Endodermal cell (in vitro differentiated cells): ENCODE measurements around the gene KANSL1L. TPM values are rescaled to one million over a fixed set of nuclear protein-coding genes. Genes with fewer than 3 reads are reported as not detected.

Source experiments
- DNase-seq: peaks from one replicate; pipeline ENCODE4 v3.0.0-alpha.2; 2017
- H3K27ac ChIP-seq: 2 replicates; pipeline ENCODE4 v1.5.1; 2013; ENCODE audit warnings: mild to moderate bottlenecking, low read depth, low read length, moderate library complexity
- H3K27me3 ChIP-seq: 2 replicates; pipeline ENCODE4 v1.6.1; 2013; ENCODE audit warnings: mild to moderate bottlenecking, low read length, moderate library complexity; ENCODE audit not compliant: insufficient read depth, control insufficient read depth, poor library complexity, severe bottlenecking
- H3K36me3 ChIP-seq: 2 replicates; pipeline ENCODE4 v1.7.0; 2013; ENCODE audit warnings: mild to moderate bottlenecking, low read length, moderate library complexity; ENCODE audit not compliant: control insufficient read depth, insufficient read depth
- H3K4me1 ChIP-seq: one replicate; pipeline ENCODE4 v1.7.0; 2013; ENCODE audit warnings: low read length; ENCODE audit not compliant: control insufficient read depth, insufficient read depth
- H3K4me3 ChIP-seq: 2 replicates; pipeline ENCODE4 v1.5.1; 2013; ENCODE audit warnings: mild to moderate bottlenecking, low read length, moderate library complexity
- H3K9ac ChIP-seq: 2 replicates; pipeline ENCODE4 v1.6.1; 2013; ENCODE audit warnings: mild to moderate bottlenecking, low read length, moderate library complexity; ENCODE audit not compliant: poor library complexity, severe bottlenecking; ENCODE audit errors: extremely low read depth
- H3K9me3 ChIP-seq: 2 replicates; pipeline ENCODE4 v1.6.1; 2013; ENCODE audit warnings: mild to moderate bottlenecking, low read length, moderate library complexity; ENCODE audit not compliant: control insufficient read depth
- H3K27ac Mint-ChIP-seq: 2 replicates; pipeline ENCODE4 v1.8.0; 2020; ENCODE audit warnings: mixed read lengths
- H3K27me3 Mint-ChIP-seq: 2 replicates; pipeline ENCODE4 v1.8.0; 2021; ENCODE audit warnings: mild to moderate bottlenecking, mixed read lengths; ENCODE audit not compliant: insufficient read depth
- H3K36me3 Mint-ChIP-seq: 2 replicates; pipeline ENCODE4 v1.8.0; 2020; ENCODE audit warnings: low read depth, mixed read lengths
- H3K4me1 Mint-ChIP-seq: 2 replicates; pipeline ENCODE4 v1.8.0; 2020; ENCODE audit warnings: mixed read lengths
- H3K4me3 Mint-ChIP-seq: 2 replicates; pipeline ENCODE4 v1.8.0; 2020; ENCODE audit warnings: mild to moderate bottlenecking, moderate library complexity, mixed read lengths
- H3K9me3 Mint-ChIP-seq: 2 replicates; pipeline ENCODE4 v1.8.0; 2020; ENCODE audit warnings: mild to moderate bottlenecking, mixed read lengths
- WGBS, 2 experiments: methylation state at CpG; one replicate each; pipeline versions ENCODE4 v1.1.5 to v1.1.7; 2013; ENCODE audit warnings: missing lambda C conversion rate in 2 of 2, mixed read lengths in 1 of 2; ENCODE audit not compliant: insufficient coverage in 1 of 2, insufficient read length in 1 of 2; 5-methylcytosine and 5-hydroxymethylcytosine counted together
- total RNA-seq, 2 donors: library from RNA; stranded (reverse); fragmentation: NEBNext Ultra II Directional in 1 of 2; extraction: Animal tissue kit (Norgen Biotek cat#: 25700) in 1 of 2; gene quantifications; 2 replicates in 1 of 2; 3 replicates in 1 of 2; pipeline ENCODE4 v1.2.1, GENCODE V29; 2021
- TF ChIP-seq, protein P1 (sequence below): fragments of 200-600 bp; sonication (generic); conservative IDR thresholded peaks from 2 replicates; pipeline ENCODE4 v1.5.0; 2021; ENCODE audit warnings: antibody characterized with exemption, mild to moderate bottlenecking

Gene KANSL1L
- total RNA-seq, 2 donors from 2014 or later, result 26.6 to 31.3 TPM

GRCh38 chr2:210086930-210087329, 84.3 kb downstream of the KANSL1L start:
- H3K4me1 Mint-ChIP-seq, result no peaks in the 10 kb centered on the region
- no peak overlapping the region for H3K9ac ChIP-seq
- no peaks in the 10 kb centered on the region for H3K27me3 Mint-ChIP-seq
- H3K36me3 Mint-ChIP-seq, result no peaks in the 10 kb centered on the region
- WGBS, 2 experiments, result 44% methylated on average over 2 of the region's 2 CpGs
- no peaks in the 10 kb centered on the region for H3K9me3 Mint-ChIP-seq
- no peak overlapping the region for H3K27ac ChIP-seq
- H3K4me3 ChIP-seq, result no peak overlapping the region
- no peak overlapping the region for H3K27ac Mint-ChIP-seq
- H3K27me3 ChIP-seq, result no peaks in the 10 kb centered on the region
- TF ChIP-seq, protein P1, sequence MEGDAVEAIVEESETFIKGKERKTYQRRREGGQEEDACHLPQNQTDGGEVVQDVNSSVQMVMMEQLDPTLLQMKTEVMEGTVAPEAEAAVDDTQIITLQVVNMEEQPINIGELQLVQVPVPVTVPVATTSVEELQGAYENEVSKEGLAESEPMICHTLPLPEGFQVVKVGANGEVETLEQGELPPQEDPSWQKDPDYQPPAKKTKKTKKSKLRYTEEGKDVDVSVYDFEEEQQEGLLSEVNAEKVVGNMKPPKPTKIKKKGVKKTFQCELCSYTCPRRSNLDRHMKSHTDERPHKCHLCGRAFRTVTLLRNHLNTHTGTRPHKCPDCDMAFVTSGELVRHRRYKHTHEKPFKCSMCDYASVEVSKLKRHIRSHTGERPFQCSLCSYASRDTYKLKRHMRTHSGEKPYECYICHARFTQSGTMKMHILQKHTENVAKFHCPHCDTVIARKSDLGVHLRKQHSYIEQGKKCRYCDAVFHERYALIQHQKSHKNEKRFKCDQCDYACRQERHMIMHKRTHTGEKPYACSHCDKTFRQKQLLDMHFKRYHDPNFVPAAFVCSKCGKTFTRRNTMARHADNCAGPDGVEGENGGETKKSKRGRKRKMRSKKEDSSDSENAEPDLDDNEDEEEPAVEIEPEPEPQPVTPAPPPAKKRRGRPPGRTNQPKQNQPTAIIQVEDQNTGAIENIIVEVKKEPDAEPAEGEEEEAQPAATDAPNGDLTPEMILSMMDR, result no peak
- no peak overlapping the region for H3K4me3 Mint-ChIP-seq
- DNase-seq, result no peak
- H3K4me1 ChIP-seq, result no peaks in the 10 kb centered on the region
- no peaks in the 10 kb centered on the region for H3K9me3 ChIP-seq
- no peaks in the 10 kb centered on the region for H3K36me3 ChIP-seq

DNA sequence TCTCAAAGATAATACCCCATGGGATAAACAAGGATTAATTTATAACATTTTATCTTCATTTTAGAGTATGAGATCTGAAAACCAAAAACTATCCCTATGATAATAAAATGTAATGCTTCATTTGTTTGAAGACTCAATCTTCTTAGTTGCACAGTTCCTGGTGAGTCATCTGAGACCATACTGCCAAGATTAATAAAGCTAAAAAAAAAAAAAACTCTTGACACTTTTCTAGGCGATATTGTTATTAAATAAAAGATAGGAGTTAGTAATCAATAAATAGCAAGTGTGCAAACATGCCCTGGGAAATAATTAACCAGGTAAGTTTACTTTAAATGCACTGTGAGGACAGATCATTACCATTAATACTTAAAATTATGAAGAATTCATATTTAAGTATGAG, 84.9 kb downstream of the KANSL1L start:
- Histone ChIP-seq H3K4me1 (no peaks in the 10 kb centered on the region), H3K9me3 (no peaks in the 10 kb centered on the region), H3K27me3 (no peaks in the 10 kb centered on the region), H3K27ac (no peak overlapping the region), H3K9ac (no peak overlapping the region), H3K4me3 (no peak overlapping the region), H3K36me3 (no peaks in the 10 kb centered on the region)
- TF ChIP-seq, protein P1, result no peak
- Mint-ChIP-seq H3K4me3 (no peak overlapping the region), H3K27me3 (no peaks in the 10 kb centered on the region), H3K27ac (no peak overlapping the region), H3K36me3 (no peaks in the 10 kb centered on the region), H3K9me3 (no peaks in the 10 kb centered on the region), H3K4me1 (no peaks in the 10 kb centered on the region)
- no peak for DNase-seq
- 86% methylated on average over 1 of the region's 1 CpG; no CpG with 5 or more reads in 1 of the 2 experiments for WGBS, 2 experiments

DNA sequence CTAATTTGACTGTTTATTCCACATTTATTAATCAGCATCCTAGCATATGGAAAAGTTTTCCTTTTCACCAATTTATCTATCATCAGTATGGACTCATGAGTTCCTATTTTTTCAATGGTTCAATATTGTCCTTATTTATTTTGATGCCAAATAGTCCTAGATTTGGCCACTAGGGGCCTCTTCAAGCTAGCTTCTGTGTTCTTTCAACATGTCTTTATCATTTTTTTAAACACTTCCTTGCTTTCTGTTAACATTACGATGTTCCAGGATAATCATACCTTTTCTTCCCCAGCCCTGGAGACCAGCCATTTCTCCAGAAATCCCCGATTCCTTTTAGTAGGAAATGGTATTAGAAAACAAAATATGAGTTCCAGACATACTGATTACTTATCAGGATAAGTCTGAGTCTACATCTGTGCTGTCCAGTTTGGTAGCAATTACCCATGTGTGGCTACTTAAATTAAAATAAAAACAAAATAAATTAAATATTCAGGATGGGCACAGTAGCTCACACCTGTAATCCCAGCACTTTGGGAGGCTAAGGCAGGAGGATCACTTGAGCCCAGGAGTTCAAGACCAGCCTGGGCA, 98.2 kb downstream of the KANSL1L start:
- H3K27ac Mint-ChIP-seq, result no peak overlapping the region

More for the DNA sequence above, 98.2 kb downstream of the KANSL1L start:
- no peak overlapping the region for H3K4me3 ChIP-seq
- H3K4me3 Mint-ChIP-seq, result no peak overlapping the region
- TF ChIP-seq, protein P1, result peak; percentile 85
- no peaks in the 10 kb centered on the region for H3K9me3 ChIP-seq
- WGBS, 2 experiments, result 100% methylated on average over 1 of the region's 2 CpGs; no CpG with 5 or more reads in 1 of the 2 experiments
- H3K27ac ChIP-seq, result no peak overlapping the region
- DNase-seq, result no peak
- no peaks in the 10 kb centered on the region for H3K9me3 Mint-ChIP-seq
- H3K27me3 Mint-ChIP-seq, result no peaks in the 10 kb centered on the region
- no peaks in the 10 kb centered on the region for H3K36me3 Mint-ChIP-seq
- H3K9ac ChIP-seq, result no peak overlapping the region
- no peaks in the 10 kb centered on the region for H3K4me1 ChIP-seq
- H3K4me1 Mint-ChIP-seq, result peaks cover 4% of the 10 kb centered on the region
- no peaks in the 10 kb centered on the region for H3K27me3 ChIP-seq
- peaks cover 3% of the 10 kb centered on the region for H3K36me3 ChIP-seq
